Suppressor macrophage treated with lipopolysaccharide for 1 hour (primary cell): ENCODE results near the gene CCDC127.
"Not testable (repeated sequence)": the region's sequence is repeated elsewhere in the genome, so short reads cannot be mapped to it uniquely, and the experiment has no call there.

Experiments used
- DNase-seq, 3 donors: peaks; one replicate each; pipeline ENCODE4 v3.0.0-alpha.2; 2020 to 2022

The CCDC127 gene, protein sequence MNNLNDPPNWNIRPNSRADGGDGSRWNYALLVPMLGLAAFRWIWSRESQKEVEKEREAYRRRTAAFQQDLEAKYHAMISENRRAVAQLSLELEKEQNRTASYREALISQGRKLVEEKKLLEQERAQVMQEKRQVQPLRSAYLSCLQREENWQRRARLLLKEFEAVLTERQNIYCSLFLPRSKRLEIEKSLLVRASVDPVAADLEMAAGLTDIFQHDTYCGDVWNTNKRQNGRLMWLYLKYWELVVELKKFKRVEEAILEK

DNA sequence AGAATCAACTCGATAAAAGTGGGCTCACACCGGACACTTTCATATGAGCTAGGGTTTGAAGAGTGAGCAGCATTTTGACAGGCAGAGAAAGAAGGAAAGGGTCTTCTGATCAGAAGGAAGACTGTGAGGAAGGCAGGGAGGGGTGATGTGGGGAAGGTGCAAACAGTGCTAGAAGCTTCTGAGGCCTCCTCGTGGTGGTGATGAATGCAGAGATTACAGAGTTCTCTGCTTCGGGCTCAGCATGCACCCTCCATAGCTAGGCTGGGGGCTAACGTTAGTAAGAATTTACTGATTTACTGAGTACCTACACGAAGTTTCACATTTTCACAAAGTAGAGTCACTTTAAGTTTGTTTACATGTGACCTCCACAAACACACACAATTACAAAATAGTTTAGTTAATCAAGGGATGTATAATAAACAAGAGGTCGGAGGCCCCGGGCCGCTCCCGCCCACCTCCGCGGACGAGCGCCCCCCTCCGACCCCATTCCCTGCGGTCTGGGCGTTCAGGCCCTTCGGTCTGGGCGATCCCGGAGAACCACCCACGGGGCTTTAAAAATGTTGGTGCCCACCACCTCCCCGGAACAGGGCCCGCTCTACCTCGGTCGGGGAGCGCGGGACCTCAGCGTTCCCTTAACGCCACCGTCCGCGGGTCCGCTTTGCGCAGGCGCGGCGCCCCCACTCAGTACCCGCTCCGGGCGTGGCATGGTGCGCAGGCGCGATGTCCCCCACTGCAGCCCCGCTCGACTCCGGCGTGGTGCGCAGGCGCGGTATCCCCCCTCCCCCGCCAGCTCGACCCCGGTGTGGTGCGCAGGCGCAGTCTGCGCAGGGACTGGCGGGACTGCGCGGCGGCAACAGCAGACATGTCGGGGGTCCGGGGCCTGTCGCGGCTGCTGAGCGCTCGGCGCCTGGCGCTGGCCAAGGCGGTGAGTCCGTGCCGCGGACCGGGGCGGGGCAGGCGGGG lies at the start of gene CCDC127, which contains the start of gene SDHA:
Gene CCDC127, minus strand, starts transcription at position 660 of the 963 bp plus-strand sequence. CDS start 1,304 bp downstream, outside the sequence.
Gene SDHA, plus strand, starts transcription at position 827 of the 963 bp plus-strand sequence. Its CDS starts 36 bp downstream, at position 863.
- DNase-seq = peak; percentile 97 to 100 (median 99)

GRCh38 chr5:267716-268115 lies 49.8 kb upstream of the CCDC127 start:
- DNase-seq = no peak

- DNase-seq = not testable (repeated sequence)
Measured at GRCh38 chr5:266311-267026, 48.5 kb upstream of the CCDC127 start.

- DNase-seq = no peak
Measured at GRCh38 chr5:264338-264737, 46.4 kb upstream of the CCDC127 start.

- DNase-seq = not testable (repeated sequence)
Measured at GRCh38 chr5:263275-263974, 45.5 kb upstream of the CCDC127 start.

- no peak for DNase-seq
Measured at GRCh38 chr5:257148-257547, 39.2 kb upstream of the CCDC127 start.

DNA sequence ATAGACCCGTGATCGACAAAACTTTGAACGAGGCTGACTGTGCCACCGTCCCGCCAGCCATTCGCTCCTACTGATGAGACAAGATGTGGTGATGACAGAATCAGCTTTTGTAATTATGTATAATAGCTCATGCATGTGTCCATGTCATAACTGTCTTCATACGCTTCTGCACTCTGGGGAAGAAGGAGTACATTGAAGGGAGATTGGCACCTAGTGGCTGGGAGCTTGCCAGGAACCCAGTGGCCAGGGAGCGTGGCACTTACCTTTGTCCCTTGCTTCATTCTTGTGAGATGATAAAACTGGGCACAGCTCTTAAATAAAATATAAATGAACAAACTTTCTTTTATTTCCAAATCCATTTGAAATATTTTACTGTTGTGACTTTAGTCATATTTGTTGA lies 38.4 kb upstream of the CCDC127 start:
- DNase-seq = not testable (repeated sequence)

DNA sequence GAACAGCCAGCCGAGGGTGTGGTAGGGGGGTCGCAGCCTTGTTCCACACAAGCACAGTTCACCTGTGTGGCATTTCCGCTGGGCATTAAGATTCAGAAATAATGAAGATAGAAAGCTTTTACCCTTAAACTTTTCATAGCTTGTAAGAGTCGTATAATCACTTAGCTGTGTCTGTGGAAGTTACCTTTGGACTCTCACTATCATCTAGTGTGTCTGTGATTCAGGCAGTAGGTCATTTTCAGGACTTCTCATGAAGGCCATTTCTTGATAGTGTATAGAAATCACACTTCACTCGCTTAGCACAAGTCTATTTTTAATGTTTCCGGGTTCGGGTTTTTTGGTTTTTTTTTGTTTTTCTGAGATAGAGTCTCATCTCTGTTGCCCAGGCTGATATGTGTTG lies 37.2 kb upstream of the CCDC127 start:
- DNase-seq = not testable (repeated sequence)

- DNase-seq = not testable (repeated sequence)
Measured at GRCh38 chr5:254322-254721, 36.4 kb upstream of the CCDC127 start.

DNA sequence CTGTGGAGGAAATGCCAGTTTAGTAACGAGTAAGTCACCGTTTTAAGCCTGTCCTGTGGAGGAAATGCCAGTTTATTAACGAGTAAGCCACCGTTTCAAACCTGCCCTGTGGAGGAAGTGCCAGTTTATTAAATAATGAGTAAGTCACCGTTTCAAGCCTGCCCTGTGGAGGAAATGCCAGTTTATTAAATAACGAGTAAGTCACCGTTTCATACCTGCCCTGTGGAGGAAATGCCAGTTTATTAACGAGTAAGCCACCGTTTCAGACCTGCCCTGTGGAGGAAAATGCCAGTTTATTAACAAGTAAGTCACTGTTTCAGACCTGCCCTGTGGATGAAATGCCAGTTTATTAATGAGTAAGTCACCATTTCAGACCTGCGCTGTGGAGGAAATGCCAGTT lies 34.6 kb upstream of the CCDC127 start:
- no peak for DNase-seq

- DNase-seq = not testable (repeated sequence)
Measured at GRCh38 chr5:251975-252374, 34.0 kb upstream of the CCDC127 start.

GRCh38 chr5:251538-251937 lies 33.6 kb upstream of the CCDC127 start:
- not testable (repeated sequence) for DNase-seq

- DNase-seq = not testable (repeated sequence)
Measured at GRCh38 chr5:251016-251415, 33.1 kb upstream of the CCDC127 start.

DNA sequence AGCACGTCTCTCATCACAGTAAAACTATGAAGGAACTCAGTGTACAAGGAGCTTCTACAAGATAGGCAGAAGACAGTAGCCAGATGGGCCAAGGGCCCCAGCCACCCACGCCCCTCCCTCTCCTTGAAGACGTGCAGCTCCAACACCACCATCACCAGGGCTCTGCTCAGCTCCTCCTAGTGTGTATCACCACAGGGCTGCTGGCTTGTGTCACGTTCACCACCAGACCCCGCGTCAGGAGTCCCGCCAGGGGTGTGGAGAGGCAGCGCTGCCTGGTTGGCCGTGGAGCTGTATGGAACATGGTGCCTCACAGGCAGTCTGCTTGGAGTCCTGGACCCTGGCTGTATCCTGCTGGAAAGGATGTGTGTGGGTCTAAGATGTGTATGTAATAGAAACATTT lies 32.4 kb upstream of the CCDC127 start:
- DNase-seq = not testable (repeated sequence)

DNA sequence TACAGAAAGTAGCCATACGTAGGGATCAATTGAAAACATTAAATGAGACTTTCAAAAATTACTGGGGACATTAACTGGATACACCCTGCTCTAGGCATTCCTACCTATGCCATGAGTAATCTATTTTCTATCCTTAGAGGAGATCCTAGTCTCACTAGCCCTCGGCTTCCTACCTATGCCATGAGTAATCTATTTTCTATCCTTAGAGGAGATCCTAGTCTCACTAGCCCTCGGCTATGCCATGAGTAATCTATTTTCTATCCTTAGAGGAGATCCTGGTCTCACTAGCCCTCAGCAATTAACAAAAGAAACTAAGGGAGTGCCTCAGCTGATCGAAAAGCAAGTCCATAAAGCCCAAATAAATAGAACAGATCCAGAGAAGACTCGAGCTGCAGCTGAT lies 27.8 kb upstream of the CCDC127 start:
- DNase-seq = not testable (repeated sequence)

DNA sequence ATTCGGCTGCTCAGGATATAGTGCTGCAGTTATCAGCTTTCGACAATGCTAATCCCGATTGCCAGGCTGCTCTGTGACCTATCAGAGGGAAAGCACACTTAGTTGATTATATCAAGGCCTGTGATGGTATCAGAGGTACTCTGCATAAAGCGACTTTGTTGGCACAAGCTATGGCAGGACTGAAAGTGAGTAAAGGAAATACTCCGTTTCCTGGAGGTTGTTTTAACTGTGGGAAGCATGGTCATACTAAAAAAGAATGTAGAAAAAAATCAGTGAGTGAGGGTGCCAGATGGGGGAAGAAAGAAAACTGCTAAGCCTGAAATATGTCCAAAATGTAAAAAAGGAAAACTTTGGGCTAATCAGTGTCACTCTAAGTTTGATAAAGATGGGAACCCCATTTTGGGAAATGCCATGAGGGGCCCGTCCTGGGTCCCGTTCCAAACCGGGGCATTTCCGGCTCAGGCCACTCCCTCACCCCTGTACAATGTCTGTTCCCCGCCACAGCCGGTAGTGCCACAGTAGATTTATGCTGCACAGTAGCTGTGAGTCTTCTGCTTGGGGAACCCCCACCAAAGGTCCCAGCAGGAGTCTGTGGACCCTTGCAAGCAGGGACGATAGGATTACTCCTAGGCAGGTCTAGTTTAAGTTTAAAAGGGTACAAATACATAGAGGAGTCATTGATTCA lies 25.9 kb upstream of the CCDC127 start:
- DNase-seq = not testable (repeated sequence)

GRCh38 chr5:241045-241669 lies 23.2 kb upstream of the CCDC127 start:
- not testable (repeated sequence) for DNase-seq

GRCh38 chr5:240550-240949 lies 22.6 kb upstream of the CCDC127 start:
- DNase-seq = not testable (repeated sequence)

GRCh38 chr5:237931-238330 lies 20.0 kb upstream of the CCDC127 start:
- not testable (repeated sequence) for DNase-seq

DNA sequence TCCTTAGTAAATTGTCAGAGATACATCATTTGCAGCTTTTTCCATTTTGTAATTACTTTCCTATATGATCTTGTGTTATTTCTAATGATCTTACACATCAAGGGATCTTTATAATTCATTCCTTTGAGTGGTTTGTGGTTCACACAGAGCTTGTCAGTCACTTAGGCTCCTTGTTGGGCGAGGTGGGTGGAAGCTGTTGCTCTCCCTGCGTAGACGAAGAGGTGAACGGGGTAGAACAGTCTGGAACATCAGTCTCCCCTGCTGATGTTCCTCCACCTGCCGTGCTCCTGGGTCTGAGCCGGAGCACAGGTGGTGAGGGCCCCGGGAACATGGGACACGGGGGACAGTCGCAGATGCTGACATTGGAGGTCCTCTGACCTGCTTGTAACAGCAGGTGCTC lies 17.6 kb upstream of the CCDC127 start:
- not testable (repeated sequence) for DNase-seq

- DNase-seq = no peak
Measured at GRCh38 chr5:234450-234849, 16.5 kb upstream of the CCDC127 start.
